HUDEP-2 (cell line): Measurements from ENCODE around the gene APOBEC3A.

ENCODE experiments used
- DNase-seq, 76 experiments: peaks; one replicate each; lab custom pipeline; 2025; ENCODE audit not compliant: unreplicated experiment in 76 of 76; lab: John Stamatoyannopoulos, UW

The APOBEC3A gene

DNA sequence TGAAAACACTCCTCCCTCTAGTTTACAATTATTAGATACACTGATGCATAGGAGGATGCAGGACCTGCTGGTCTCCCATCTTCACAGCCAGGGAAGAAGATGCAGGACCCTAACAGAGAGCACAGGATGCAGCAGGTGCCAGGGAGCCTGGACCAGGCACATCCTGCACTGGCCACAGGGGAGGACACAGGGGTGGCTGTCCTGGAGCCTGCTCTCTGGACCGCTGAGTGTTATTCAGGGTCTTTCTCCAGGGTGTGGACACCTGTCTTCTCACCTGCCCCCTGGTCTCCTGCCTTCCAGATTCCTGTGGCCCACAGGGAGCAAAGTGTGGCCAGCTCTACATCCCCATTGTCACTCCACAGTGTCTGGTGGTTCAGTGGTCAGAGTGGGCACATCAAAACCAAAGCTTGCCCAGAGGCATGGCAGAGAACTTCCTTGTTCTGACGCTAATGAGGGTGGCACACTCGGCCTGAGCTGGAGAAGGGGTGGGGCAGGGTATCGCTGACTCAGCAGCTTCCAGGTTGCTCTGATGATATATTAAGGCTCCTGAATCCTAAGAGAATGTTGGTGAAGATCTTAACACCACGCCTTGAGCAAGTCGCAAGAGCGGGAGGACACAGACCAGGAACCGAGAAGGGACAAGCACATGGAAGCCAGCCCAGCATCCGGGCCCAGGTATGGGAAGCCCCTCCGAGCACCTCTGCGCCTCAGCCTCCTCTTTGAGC lies at the start of gene APOBEC3A:
TSS of gene APOBEC3A (plus strand) at position 564 of the 725 bp plus-strand sequence. CDS start at position 647, 83 bp downstream.
- peak in 40 of 76 experiments; percentile 4 to 62 (median 31) for DNase-seq

DNA sequence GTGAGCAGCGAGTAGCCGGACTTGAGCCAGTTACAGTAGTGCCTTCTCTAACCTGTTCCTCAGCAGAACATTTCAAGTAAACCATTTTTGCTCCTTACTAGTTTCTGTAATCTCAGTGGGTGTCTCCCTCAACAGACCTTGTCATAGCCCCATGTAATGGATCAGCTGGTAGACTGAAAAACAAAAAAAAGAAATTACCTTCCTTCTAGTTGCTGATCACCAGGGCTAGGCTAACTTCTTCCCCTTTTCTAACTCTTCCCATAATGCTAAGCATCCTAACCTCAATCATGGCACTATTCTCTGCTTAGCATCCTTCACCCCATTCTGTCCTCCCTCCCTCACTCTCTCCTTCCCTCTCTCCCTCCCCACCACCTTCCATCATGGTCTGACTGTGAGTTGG lies 49.6 kb upstream of the APOBEC3A start:
- DNase-seq, result no peak

DNA sequence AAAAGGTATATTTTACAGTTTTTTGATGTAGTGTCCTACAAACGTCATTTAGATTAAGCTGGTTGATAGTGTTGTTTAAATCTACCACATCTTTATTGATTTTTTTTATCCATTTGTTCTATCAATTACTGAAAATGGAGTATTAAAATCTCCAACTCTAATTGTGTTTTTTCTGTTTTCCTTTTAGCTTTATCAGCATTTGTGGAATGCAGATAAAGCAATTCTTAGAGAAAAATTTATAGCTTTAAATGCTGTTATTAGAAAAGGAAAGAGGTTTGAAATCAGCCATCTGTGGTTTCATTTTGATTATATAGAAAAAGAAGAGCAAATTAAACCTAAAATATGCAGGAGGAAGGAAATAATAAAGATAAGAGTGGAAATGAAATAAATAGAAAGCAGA lies 46.0 kb upstream of the APOBEC3A start:
- no peak for DNase-seq

DNA sequence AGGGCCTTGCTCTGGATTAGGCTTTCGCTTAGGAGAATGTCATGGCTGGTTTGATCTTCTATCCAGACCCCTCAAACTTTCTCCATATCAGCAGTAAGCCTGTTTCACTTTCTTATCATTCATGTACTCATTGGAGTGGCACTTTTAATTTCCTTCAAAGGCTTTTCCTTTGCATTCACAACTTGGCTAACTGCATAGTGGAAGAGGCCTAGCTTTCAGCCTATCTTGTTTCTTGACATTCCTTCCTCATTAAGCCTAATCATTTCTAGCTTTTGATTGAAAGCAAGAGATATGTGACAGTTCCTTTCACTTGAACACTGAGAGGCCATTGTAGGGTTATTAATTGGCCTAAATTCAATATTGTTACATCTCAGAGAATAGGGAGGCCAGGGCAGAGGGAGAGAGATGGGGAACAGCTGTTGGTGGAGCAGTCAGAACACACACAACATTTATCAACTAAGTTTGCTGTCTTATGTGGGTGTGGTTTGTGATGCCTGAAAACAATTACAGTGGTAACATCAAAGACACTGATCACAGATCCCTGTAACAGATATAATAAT lies 37.7 kb upstream of the APOBEC3A start:
- DNase-seq, result no peak

DNA sequence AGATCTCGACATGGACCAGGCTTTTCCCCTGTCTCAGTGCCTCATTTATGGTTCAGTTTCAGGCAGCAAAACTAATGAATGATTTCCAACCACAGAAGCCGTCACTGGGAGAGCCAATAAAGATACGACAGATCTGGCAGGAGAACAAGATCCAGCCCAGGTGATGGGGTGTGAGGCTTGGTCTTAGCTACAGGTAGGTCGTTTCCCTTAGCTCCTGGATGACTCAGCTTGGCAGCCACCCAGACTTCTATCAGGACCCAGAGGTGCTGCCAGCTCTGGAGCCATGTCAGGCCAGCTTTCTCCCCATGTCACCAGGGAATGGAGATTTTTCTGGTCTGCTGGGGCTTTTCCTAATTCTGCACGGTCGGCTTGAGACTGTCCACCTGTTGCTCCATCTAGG lies 36.3 kb upstream of the APOBEC3A start:
- DNase-seq, result no peak

DNA sequence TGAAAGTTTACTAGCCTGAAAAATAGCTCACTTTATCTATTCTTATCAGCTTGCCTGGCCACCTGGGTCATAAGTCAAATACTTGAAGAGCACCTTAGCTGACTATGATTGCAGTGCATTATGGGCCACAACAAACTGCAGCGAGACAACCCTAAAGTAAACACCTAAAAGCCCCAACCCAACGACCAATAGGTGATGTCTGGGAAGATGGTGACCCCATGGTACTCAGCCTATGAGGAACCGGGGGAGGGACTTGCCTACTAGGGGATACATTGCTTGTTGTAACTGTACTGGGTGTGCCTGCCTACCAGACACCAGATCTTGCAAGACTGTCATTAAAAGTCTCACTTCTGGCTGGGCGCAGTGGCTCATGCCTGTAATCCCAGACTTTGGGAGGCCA lies 35.6 kb upstream of the APOBEC3A start:
- no peak for DNase-seq

DNA sequence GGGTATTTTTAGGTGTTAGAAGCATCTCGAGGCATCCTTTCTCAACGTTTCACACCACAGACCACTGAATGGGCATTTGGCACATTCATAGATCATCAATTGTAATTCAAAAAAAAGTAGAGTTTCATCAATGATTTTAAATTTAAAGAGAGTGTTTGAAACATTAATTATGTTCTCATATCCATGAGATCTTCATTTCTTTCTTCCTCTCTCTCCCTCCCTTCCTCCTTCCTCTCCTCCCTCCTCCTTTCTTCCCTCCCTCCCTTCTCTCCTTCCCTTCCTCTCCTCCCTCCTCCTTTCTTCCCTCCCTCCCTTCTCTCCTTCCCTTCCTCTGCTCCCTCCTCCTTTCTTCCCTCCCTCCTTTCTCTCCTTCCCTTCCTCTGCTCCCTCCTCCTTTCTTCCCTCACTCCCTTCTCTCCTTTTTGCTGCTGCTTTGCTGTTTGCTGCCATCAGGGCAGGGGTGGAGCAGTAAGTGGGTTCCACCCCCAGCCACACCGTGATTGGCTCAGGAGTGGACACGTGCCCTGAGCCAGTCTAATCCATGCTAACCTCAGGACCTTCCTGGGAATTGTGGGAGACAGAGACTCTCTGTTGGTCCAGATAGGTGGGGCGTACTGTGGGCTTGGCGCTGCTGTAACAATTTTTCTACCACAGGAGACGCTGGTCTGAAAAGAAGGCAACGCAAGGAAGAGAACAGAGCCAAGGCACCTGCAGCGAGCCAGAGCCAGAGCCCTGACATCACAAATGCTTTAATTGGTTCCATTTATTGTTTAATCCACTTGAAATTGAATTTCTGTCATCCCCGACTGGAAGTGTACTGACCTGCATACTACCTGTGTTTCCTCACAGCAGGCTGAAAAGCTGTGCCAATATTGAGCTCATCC lies 33.7 kb upstream of the APOBEC3A start:
- DNase-seq, result no peak

DNA sequence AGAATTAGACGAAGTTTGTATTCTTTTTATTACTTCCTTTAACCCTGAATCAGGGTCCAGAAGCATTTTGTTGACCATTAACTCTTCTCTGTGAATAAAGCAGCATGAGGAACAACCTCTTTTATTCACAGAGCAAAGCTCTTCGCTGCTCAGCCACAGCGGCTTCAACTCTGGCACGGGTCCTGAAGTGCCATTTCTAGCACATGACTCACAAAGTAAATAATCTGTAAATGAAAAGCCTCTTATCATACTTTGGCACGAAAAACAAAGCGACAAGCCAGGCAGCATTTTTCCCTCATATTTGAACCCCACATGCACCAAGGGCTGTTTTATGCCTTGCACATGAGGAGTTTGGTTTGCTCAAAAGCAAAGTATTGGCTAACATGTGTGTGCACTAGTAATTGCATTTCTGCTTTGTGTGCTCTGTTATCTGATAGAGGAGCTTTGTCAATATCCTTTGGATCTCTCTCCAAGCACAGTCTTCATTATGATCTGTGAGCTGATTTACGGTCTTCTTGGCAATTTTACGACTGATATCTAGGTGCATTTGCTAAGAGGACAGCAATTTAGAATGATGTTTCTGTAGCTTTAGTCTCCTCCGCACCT lies 33.0 kb upstream of the APOBEC3A start:
- DNase-seq, result peak in 58 of 76 experiments; percentile 5 to 62 (median 26)

DNA sequence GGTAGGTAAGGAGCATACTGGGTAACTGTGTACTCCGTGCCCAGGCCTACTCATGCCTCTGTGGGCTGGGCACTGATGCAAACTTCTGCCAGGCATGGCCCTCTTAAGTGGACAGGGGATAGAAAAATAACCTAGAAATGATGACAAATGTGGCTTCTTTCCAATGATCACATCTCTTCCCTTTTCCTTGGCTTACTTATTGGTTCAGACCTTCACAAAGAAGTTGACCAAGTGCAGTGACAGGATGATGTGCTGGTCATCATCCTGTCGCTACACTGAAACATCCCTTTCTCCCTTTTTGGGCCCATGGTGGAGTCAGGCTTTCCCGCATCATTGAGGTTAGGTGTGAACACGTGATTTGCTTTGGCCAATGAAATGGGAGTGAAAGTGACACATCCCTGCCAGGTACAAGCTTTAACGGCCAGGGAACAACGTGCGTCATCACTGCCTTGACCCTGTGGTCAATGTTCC lies 31.8 kb upstream of the APOBEC3A start:
- DNase-seq, result no peak

DNA sequence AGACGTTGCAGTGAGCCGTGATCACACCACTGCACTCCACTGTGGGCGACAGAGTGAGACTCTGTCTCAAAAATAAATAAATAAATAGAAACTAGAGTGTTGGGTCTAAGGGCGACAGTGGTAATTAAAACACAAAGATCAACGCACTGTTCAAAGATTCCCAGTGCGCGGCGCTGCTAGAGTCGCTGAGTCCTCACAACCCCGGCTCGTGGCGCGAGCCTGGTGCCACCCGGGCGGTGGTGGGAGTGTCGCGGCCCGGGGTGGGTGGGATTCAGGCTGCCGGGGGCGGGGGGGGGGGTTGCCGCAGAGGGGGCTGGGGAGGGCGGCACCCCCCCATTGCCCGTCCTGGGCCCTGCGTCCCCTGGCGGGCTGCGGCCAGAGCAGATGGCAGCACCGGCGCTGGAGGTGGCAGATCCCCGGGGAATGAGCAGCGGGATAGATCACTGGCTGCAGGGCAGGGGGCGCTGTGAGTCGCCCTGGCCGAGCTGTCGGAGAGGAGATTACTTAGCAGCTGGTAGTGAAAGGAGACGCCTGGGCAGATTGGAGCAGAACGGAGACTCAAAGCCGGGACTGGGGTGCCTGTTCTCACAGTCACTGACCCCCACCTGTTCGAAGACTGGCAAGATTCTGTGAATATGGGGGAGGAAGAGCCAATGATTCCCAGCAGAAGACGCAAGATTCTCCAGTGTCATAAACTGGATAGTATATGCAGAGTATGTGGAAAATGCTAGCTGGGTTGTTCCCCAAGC lies 30.2 kb upstream of the APOBEC3A start:
- DNase-seq, result peak in 47 of 76 experiments; percentile 5 to 63 (median 34)

DNA sequence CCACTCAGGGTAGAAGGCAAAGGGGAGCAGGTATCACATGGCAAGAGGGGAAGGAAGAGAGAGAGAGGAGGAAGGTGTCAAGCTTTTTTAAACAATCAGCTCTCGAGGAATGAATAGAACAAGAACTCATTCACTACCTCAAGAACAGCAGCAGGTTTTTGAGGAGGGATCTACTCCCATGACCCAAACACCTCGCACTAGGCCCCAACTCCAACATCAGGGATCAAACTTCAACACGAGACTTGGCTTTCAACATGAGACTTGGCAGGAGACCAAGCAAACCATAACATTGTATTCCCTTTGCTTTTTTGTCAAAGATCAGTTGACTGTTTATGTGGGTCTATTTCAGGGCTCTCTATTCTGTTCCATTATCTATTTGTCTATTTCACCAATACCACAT lies 26.9 kb upstream of the APOBEC3A start:
- DNase-seq, result no peak

DNA sequence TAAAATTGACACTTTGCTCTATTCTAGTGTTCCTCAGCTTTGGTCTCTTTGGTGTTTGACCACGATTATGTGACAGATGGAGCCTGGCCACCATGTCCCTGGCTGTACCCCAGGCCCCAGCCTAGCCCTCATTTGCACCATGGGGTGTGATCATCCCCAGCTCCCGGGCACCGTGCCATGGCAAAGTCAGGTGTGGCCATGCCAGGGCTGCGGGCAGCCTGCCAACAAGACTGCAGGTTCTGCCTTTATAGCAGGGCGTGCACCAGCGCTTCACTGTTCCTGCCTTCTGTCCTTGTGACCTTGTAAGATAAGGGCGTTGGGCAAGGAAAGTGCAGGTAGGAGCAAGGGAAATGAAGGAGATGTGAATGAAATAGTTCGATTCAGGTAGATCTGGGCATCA lies 22.4 kb upstream of the APOBEC3A start:
- DNase-seq, result peak in 47 of 76 experiments; percentile 1 to 72 (median 33)

DNA sequence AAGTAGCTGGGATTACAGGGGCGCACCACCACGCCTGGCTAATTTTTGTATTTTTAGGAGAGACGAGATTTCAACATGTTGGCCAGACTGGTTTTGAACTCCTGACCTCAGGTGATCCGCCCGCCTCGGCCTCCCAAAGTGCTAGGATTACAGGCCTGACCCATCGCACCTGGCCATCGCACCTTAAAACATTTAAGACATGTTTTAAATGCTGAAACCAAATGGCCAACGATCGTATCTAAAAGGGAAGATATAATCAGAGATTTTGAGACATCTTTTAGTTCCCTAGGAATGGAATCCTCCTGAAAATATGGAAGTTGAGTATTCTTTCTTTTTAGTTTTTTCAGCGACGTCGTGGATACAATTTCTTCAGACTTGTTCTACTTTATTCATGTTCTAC lies 21.8 kb upstream of the APOBEC3A start:
- no peak for DNase-seq

DNA sequence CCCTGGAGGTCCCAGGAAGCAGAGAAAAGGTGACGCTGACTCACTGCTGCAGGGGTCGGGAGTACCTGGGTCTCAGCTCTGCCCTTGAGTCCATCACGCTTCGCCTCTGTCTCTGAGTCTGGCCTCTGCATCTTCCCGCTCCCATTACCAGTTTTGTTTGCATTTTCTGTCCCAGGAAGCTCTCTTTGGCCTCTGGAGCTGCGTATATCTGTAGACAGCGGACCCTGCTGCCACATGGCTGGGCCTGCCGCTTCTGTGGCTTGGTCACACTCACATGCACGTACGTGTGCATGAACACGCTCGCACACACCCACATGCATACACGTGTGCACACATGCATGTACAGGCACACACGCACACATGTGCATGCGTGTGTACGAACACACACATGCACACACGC lies 20.8 kb upstream of the APOBEC3A start:
- DNase-seq, result no peak

DNA sequence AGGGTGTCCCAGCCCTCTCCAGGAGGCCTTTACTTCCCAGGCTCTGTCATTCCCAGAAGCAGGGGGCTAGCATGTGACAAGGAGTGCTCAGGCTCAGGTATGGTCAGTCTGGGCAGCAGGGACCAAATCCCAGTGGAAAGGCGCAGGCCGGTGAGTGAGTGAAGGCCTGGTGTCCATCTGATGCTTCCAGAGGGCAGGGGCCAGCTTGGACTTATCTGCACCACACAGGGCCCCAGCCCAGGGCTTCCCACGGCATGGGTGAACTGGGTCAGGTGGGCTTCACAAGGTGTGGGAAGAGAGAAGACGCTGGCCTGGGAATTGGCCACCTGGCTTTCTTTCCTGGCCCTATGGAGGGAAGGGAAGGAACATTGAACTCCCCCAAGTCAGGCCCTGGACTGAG lies 20.4 kb upstream of the APOBEC3A start:
- DNase-seq, result no peak

DNA sequence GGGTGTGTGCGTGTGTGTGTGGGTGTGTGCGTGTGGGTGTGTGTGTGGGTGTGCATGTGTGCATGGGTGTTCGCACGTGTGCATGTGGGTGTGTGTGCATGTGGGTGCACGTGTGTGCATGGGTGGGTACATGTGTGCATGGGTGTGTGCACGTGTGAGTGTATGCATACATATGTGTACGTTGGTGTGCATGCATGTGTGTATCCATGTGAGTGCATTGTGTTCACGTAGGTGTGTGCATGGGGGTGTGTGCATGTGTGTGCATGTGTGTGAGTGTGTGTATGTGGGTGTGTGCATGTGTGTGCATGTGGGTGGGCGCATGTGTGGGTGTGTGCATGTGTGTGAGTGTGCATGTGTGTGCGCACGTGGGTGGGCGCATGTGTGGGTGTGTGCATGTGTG lies 19.9 kb upstream of the APOBEC3A start:
- no peak for DNase-seq

DNA sequence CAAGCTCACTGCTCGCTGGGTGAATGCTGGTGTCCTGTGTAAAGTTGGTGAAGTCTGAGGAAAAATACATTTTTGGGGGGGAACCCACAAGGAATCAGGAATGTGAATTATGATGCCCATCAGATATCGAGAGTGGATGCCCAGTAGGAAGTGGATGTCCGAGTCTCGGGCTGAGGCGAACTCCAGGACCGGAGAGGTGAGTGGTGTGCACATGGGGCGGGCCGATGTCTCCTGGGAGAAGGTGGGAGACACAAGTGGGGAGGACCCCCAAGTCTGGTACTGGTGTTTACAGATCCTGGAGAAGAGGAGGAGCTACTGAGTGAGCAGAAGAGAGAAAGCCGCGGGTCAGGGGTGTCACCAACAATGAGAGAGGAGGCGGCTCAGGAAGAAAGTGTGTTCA lies 19.2 kb upstream of the APOBEC3A start:
- DNase-seq, result no peak

DNA sequence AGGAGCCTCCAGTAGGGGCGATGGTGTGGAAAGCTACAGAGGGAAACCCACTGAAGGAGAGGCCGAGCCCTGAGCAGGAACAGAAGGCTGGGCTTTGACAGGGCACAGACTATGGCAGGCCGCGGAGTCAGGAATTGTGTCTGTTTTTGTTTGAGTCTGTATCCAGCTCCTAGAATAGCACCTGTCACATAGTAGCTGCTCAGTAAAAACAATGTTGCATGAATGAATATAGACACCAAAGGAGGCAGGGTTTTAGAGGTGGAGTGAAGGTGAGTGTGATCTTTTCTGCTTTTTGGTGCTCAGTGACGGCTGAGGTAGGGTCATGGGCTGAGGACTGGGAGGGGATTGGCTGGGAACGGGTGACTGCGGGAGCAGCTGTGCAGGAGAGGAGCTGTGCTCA lies 18.5 kb upstream of the APOBEC3A start:
- no peak for DNase-seq

DNA sequence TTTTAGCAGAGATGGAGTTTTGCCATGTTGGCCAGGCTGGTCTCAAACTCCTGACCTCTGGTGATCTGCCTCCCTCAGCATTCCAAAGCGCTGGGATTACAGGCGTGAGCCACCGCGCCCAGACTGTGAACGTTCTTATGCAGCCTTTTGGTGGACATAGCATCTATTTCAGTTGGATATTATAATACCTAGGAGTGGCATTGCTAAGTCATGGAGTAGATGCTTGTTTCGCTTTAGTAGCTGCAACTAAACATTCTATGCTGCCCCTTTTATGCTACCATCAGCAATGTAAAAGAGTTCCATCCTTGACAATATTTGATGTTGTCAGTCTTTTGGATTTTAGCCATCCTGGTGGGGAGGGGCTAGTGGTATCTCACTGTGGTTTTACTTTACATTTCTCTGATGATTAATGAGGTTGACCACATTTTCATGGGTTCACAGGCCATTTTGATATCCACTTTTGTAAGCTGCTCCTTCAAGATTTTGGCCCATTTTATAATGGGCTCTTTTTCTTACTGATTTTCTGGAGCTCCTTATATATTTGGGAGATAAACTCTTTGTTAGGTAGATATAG lies 16.5 kb upstream of the APOBEC3A start:
- no peak for DNase-seq

DNA sequence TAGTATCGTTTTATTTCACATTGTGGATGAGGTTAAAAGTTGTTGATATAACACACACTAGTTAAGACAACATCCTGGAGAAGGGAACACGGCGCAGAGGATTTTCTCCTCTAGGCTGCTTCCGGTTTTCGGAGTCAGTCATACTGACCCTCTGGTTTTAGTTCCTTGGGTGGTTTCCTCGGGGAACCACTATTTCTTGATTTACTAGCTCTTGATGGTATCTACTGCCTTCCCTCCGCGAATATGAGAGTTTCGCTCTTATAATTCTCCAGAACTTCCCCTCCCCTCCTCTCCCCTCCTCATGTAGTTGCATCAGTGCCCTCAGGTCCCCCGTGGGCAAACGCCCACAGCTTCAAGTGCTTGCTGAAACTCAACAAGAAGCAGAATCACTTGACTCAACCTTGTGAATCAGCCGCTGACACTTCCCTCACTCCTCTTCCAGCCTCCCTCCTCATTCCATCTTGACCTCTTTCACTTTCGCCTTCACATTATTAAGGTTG lies 15.9 kb upstream of the APOBEC3A start:
- no peak for DNase-seq
